BJ (cell line): ENCODE data around the gene PNMA1. TPM values are rescaled to one million over a fixed set of nuclear protein-coding genes. Genes with fewer than 3 reads are reported as not detected.

ENCODE experiments used
- CTCF ChIA-PET: fragments of 350-600 bp; formaldehyde crosslinking; extraction: SDS; loops from one replicate; lab custom pipeline; 2021; ENCODE audit warnings: antibody characterized with exemption, inconsistent platforms; lab: Yijun Ruan, JAX
- POLR2A ChIA-PET: fragments of 300-600 bp; sonication (Branson Sonifier 250); formaldehyde crosslinking; extraction: SDS; loops from one replicate; lab custom pipeline; 2021; ENCODE audit warnings: antibody characterized with exemption; lab: Charles Lee
- DNase-seq: peaks from one replicate; pipeline ENCODE4 v3.0.0-alpha.2; 2011; ENCODE audit warnings: low read depth
- H3K27me3 ChIP-seq: 2 replicates; pipeline ENCODE4 v1.6.0; 2011; ENCODE audit warnings: low read length; ENCODE audit not compliant: control insufficient read depth, insufficient read depth
- H3K36me3 ChIP-seq: 2 replicates; pipeline ENCODE4 v1.5.1; 2011; ENCODE audit warnings: low read length; ENCODE audit not compliant: control insufficient read depth, insufficient read depth
- H3K4me3 ChIP-seq: 2 replicates; pipeline ENCODE4 v1.5.1; 2011; ENCODE audit warnings: low read depth, mild to moderate bottlenecking, control low read depth, low read length
- polyA plus RNA-seq: library from polyadenylated mRNA; depleted of rRNA; stranded (reverse); fragments of >200 nt; gene quantifications from 2 replicates; pipeline ENCODE4 v1.2.3, GENCODE V29; 2011
- TF ChIP-seq, protein P1 (sequence below): IDR thresholded peaks from 2 replicates; pipeline ENCODE4 v1.5.1; 2011; ENCODE audit warnings: low read depth, mild to moderate bottlenecking, control low read depth, inconsistent platforms, low read length, moderate library complexity; ENCODE audit not compliant: insufficient read depth

The PNMA1 gene
- polyA plus RNA-seq, 1 experiment: 11.6 TPM

GRCh38 chr14:73736842-73737241 lies 22.7 kb upstream of the PNMA1 start:
- ChIA-PET POLR2A (no interaction called here), CTCF (interaction anchor here (6.4 kb wide), 1 partner anchor 8 kb away, joined by 45 read pairs; no protein-coding TSS in a partner anchor)
- no peak for DNase-seq
- Histone ChIP-seq H3K4me3 (no peak overlapping the region), H3K27me3 (no peaks in the 10 kb centered on the region), H3K36me3 (peaks cover 30% of the 10 kb centered on the region)
- TF ChIP-seq, protein P1, sequence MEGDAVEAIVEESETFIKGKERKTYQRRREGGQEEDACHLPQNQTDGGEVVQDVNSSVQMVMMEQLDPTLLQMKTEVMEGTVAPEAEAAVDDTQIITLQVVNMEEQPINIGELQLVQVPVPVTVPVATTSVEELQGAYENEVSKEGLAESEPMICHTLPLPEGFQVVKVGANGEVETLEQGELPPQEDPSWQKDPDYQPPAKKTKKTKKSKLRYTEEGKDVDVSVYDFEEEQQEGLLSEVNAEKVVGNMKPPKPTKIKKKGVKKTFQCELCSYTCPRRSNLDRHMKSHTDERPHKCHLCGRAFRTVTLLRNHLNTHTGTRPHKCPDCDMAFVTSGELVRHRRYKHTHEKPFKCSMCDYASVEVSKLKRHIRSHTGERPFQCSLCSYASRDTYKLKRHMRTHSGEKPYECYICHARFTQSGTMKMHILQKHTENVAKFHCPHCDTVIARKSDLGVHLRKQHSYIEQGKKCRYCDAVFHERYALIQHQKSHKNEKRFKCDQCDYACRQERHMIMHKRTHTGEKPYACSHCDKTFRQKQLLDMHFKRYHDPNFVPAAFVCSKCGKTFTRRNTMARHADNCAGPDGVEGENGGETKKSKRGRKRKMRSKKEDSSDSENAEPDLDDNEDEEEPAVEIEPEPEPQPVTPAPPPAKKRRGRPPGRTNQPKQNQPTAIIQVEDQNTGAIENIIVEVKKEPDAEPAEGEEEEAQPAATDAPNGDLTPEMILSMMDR: no peak

DNA sequence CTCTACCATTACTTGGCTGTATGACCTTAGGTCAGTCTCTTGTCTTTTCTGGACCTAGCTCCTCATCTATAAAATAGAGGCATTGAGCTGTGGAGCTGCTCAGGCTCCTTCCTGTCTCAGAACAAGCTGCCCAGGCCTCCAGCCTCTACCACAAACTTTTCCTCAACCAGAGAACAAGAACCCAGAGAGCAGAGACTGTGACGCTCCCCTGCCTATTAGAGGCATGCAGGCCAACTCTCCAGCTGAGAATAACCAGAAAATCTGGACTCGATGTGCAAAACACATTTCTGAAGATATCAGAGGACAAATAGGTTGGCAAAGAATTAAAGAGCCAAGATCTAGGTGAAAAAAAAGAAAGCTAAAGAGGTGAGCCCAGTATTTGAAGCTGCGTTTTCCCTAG lies 17.8 kb upstream of the PNMA1 start:
- Histone ChIP-seq H3K4me3 (no peak overlapping the region), H3K36me3 (peaks cover 32% of the 10 kb centered on the region), H3K27me3 (no peaks in the 10 kb centered on the region)
- TF ChIP-seq, protein P1: no peak
- no peak for DNase-seq
- CTCF ChIA-PET: interaction anchor here (0.6 to 1.0 kb wide), 2 partner anchors 9 to 55 kb away, joined by 3 to 4 read pairs; no protein-coding TSS in a partner anchor
- POLR2A ChIA-PET: no interaction called here

- Histone ChIP-seq H3K27me3 (no peaks in the 10 kb centered on the region), H3K36me3 (peaks cover 34% of the 10 kb centered on the region), H3K4me3 (no peak overlapping the region)
- DNase-seq: no peak
- ChIA-PET POLR2A (no interaction called here), CTCF (interaction anchor here (0.6 to 4.8 kb wide), 6 partner anchors 10 to 122 kb away, joined by 3 to 45 read pairs (median 4); no protein-coding TSS in a partner anchor)
- TF ChIP-seq, protein P1: no peak
These were observed 16.9 kb upstream of the PNMA1 start for GRCh38 chr14:73731111-73731510.

GRCh38 chr14:73729556-73730265 lies 15.5 kb upstream of the PNMA1 start:
- Histone ChIP-seq H3K36me3 (peaks cover 42% of the 10 kb centered on the region), H3K4me3 (no peak overlapping the region), H3K27me3 (no peaks in the 10 kb centered on the region)
- TF ChIP-seq, protein P1: no peak
- CTCF ChIA-PET: interaction anchor here (0.7 to 4.8 kb wide), 20 partner anchors 10 to 332 kb away, joined by 3 to 45 read pairs (median 4); a partner anchor contains a TSS
- POLR2A ChIA-PET: no interaction called here
- no peak for DNase-seq

GRCh38 chr14:73728717-73729330 lies 14.6 kb upstream of the PNMA1 start:
- Histone ChIP-seq H3K27me3 (no peaks in the 10 kb centered on the region), H3K4me3 (no peak overlapping the region), H3K36me3 (peaks cover 42% of the 10 kb centered on the region)
- ChIA-PET POLR2A (no interaction called here), CTCF (interaction anchor here (0.7 to 4.8 kb wide), 21 partner anchors 11 to 302 kb away, joined by 3 to 45 read pairs (median 4); partner anchors contain the start of genes BBOF1 and ENTPD5)
- no peak for DNase-seq
- TF ChIP-seq, protein P1: peak; percentile 93
